K562 (cell line): Measurements from ENCODE around the gene RIPK4. TPM values are rescaled to one million over a fixed set of nuclear protein-coding genes. Genes with fewer than 3 reads are reported as not detected.
A peak's percentile ranks its signal among the peaks of the same experiment; 100 is the strongest.

Experiments
- ARID1B ChIP-seq: fragments of 450-650 bp; IDR thresholded peaks from 2 replicates; pipeline ENCODE4 v1.6.1; 2016; ENCODE audit warnings: antibody characterized with exemption, mild to moderate bottlenecking, inconsistent platforms
- BHLHE40 ChIP-seq: IDR thresholded peaks from 2 replicates; pipeline ENCODE4 v1.6.1; 2011; ENCODE audit warnings: low read length, improper control_type of control experiment
- EP300 ChIP-seq: IDR thresholded peaks from 2 replicates; pipeline ENCODE4 v1.6.1; 2012; ENCODE audit warnings: low read length, improper control_type of control experiment
- FOSL1 ChIP-seq: fragments of 200-800 bp; sonication (Bioruptor generic); conservative IDR thresholded peaks from 2 replicates; pipeline ENCODE4 v1.6.1; 2016; ENCODE audit warnings: missing genetic modification characterization, missing compliant biosample characterization
- FOXA1 ChIP-seq: fragments of 450-650 bp; IDR thresholded peaks from 2 replicates; pipeline ENCODE4 v1.6.1; 2016; ENCODE audit warnings: mild to moderate bottlenecking, borderline replicate concordance
- GATA2 ChIP-seq: sonication (generic); formaldehyde crosslinking; IDR thresholded peaks from 2 replicates; pipeline ENCODE4 v1.4.0; 2020; ENCODE audit warnings: mild to moderate bottlenecking, missing genetic modification reagents
- JUND ChIP-seq, 2 experiments: IDR thresholded peaks; 2 replicates in 1 of 2; 3 replicates in 1 of 2; pipeline ENCODE4 v1.6.1; 2011; ENCODE audit warnings: borderline replicate concordance in 2 of 2, low read depth in 2 of 2, low read length in 2 of 2, improper control_type of control experiment in 1 of 2, missing biosample characterization in 1 of 2, missing genetic modification characterization in 1 of 2, missing genetic modification reagents in 1 of 2
- MEF2D ChIP-seq: conservative IDR thresholded peaks from 2 replicates; pipeline ENCODE4 v1.6.1; 2016; ENCODE audit warnings: low read depth, missing genetic modification characterization, missing compliant biosample characterization
- NCOR1 ChIP-seq: fragments of 450-650 bp; IDR thresholded peaks from 2 replicates; pipeline ENCODE4 v1.6.1; 2016; ENCODE audit warnings: mild to moderate bottlenecking, moderate library complexity
- NFYB ChIP-seq: IDR thresholded peaks from 2 replicates; pipeline ENCODE4 v1.6.1; 2011; ENCODE audit warnings: mild to moderate bottlenecking, moderate library complexity; ENCODE audit not compliant: insufficient read length; ENCODE audit errors: extremely low read depth
- NRF1 ChIP-seq, 2 experiments: fragments of 450-650 bp; IDR thresholded peaks in 1 of 2; conservative IDR thresholded peaks in 1 of 2; 2 replicates each; pipeline ENCODE4 v1.6.1; 2014; ENCODE audit warnings: mild to moderate bottlenecking in 2 of 2
- POLR3G ChIP-seq: IDR thresholded peaks from 2 replicates; pipeline ENCODE4 v1.6.1; 2011; ENCODE audit not compliant: insufficient read length, insufficient replicate concordance; ENCODE audit errors: extremely low read depth
- RBM34 ChIP-seq: fragments of 200-400 bp; formaldehyde crosslinking; IDR thresholded peaks from 2 replicates; pipeline ENCODE4 v1.6.1; 2018; ENCODE audit warnings: low read length, borderline replicate concordance; ENCODE audit not compliant: insufficient read depth
- SRSF3 ChIP-seq: fragments of 200-400 bp; formaldehyde crosslinking; IDR thresholded peaks from 2 replicates; pipeline ENCODE4 v1.6.1; 2016; ENCODE audit warnings: mild to moderate bottlenecking, low read length, moderate library complexity; ENCODE audit not compliant: insufficient read depth
- SUPT5H ChIP-seq: fragments of 450-650 bp; IDR thresholded peaks from 2 replicates; pipeline ENCODE4 v1.6.1; 2016
- TCF3 ChIP-seq: sonication (generic); formaldehyde crosslinking; IDR thresholded peaks from 2 replicates; pipeline ENCODE4 v1.4.0; 2020; ENCODE audit warnings: mild to moderate bottlenecking, missing genetic modification reagents
- TEAD1 ChIP-seq, 2 experiments: fragments of 450-650 bp in 1 of 2; sonication (generic) in 1 of 2; formaldehyde crosslinking; IDR thresholded peaks; 2 replicates each; pipeline versions ENCODE4 v1.4.0 to v1.8.0; 2020 to 2022; ENCODE audit warnings: mild to moderate bottlenecking in 2 of 2, missing genetic modification reagents in 1 of 2
- TEAD4 ChIP-seq, 2 experiments: sonication (generic) in 1 of 2; formaldehyde crosslinking in 1 of 2; IDR thresholded peaks; 2 replicates each; pipeline versions ENCODE4 v1.6.1 to v1.8.0; 2012 to 2022; ENCODE audit warnings: borderline replicate concordance in 1 of 2, inconsistent platforms in 1 of 2, low read length in 1 of 2, mild to moderate bottlenecking in 1 of 2, missing genetic modification reagents in 1 of 2
- ZKSCAN8 ChIP-seq: fragments of 200-800 bp; sonication (Bioruptor generic); IDR thresholded peaks from 2 replicates; pipeline ENCODE4 v1.6.1; 2016; ENCODE audit warnings: missing genetic modification characterization, missing compliant biosample characterization
- ZNF347 ChIP-seq: fragments of 450-650 bp; formaldehyde crosslinking; IDR thresholded peaks from 2 replicates; pipeline ENCODE4 v1.4.0; 2020; ENCODE audit warnings: low read depth, mild to moderate bottlenecking, moderate library complexity
- ZNF41 ChIP-seq: fragments of 250-450 bp; sonication (Bioruptor Pico); conservative IDR thresholded peaks from 2 replicates; pipeline ENCODE4 v1.4.0; 2020; ENCODE audit warnings: mild to moderate bottlenecking
- ZNF589 ChIP-seq: fragments of 200-800 bp; sonication (Bioruptor generic); IDR thresholded peaks from 2 replicates; pipeline ENCODE4 v1.6.1; 2016; ENCODE audit warnings: low read depth, missing genetic modification characterization, missing compliant biosample characterization
- polyA plus RNA-seq, 8 experiments: library from polyadenylated mRNA; depleted of rRNA in 4 of 8; stranded (reverse) in 5 of 8; unstranded in 3 of 8; fragments of >200 nt; fragmentation: Nextera tagmentation in 2 of 8; fragmentation: Illumina TruSeq in 1 of 8; extraction: Ambion mirVana in 2 of 8; extraction: Trizol in 1 of 8; gene quantifications; 2 replicates each; pipeline versions ENCODE4 v1.2.1 to v1.2.3, GENCODE V29; 2011 to 2014; ENCODE audit warnings: inconsistent platforms in 1 of 8, missing spikeins in 1 of 8
- total RNA-seq, 7 experiments: library from RNA; depleted of rRNA in 6 of 7; stranded (reverse); fragments of >200 nt in 6 of 7; fragmentation: Illumina TruSeq in 2 of 7; extraction: Trizol in 2 of 7; gene quantifications; 2 replicates each; pipeline versions ENCODE4 v1.2.1 to v1.2.3, GENCODE V29; 2011 to 2021; ENCODE audit warnings: low replicate concordance in 1 of 7
- TF ChIP-seq, protein P1 (sequence below): fragments of 250-450 bp; sonication (Bioruptor Pico); IDR thresholded peaks from 2 replicates; pipeline ENCODE4 v1.8.0; 2021; ENCODE audit warnings: borderline replicate concordance, mild to moderate bottlenecking, moderate library complexity; ENCODE audit not compliant: poor library complexity, severe bottlenecking
- TF ChIP-seq, protein P2 (sequence below), 2 experiments: IDR thresholded peaks in 1 of 2; conservative IDR thresholded peaks in 1 of 2; 2 replicates each; pipeline ENCODE4 v1.6.1; 2016; ENCODE audit warnings: low read depth in 2 of 2, mild to moderate bottlenecking in 1 of 2, missing compliant biosample characterization in 1 of 2, missing genetic modification characterization in 1 of 2, moderate library complexity in 1 of 2

The RIPK4 gene
- total and polyA plus RNA-seq, 9 of the 15 experiments (the other 6 are each of a cell fraction or from before 2014, with no cell fraction given): not detected

GRCh38 chr21:41783476-41784180 is 16.8 kb upstream of the RIPK4 start (continued):
- peak; percentile 27; the same call in 1 of the 2 replicates for TF ChIP-seq JUND (IDR thresholded peaks at IDR 0.05; ENCODE audit: borderline replicate concordance, low read depth, low read length)
- no peak; the same call in 2 of the 3 replicates for TF ChIP-seq JUND (tag; IDR thresholded peaks at IDR 0.05; ENCODE audit: borderline replicate concordance, low read depth, low read length)
- TF ChIP-seq NCOR1: peak; percentile 27; the same call in 1 of the 2 replicates
- TF ChIP-seq TEAD4 (IDR thresholded peaks at IDR 0.05; ENCODE audit: low read length): peak; percentile 64; the same call in 1 of the 2 replicates
- no peak for TF ChIP-seq TEAD4 (CRISPR knock-in tag; IDR thresholded peaks at IDR 0.05; ENCODE audit: borderline replicate concordance)
- TF ChIP-seq, protein P1, sequence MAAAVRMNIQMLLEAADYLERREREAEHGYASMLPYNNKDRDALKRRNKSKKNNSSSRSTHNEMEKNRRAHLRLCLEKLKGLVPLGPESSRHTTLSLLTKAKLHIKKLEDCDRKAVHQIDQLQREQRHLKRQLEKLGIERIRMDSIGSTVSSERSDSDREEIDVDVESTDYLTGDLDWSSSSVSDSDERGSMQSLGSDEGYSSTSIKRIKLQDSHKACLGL (CRISPR knock-in tag): no peak
- no peak for TF ChIP-seq ZNF347
- no peak for TF ChIP-seq SRSF3
- TF ChIP-seq FOSL1 (tag): peak; percentile 37; the same call in 1 of the 2 replicates
- TF ChIP-seq TEAD1 (CRISPR knock-in tag; IDR thresholded peaks at IDR 0.05): peak in 1 of 2 experiments; percentile 48; a peak in 1 of 4 replicates
- TF ChIP-seq, protein P2, sequence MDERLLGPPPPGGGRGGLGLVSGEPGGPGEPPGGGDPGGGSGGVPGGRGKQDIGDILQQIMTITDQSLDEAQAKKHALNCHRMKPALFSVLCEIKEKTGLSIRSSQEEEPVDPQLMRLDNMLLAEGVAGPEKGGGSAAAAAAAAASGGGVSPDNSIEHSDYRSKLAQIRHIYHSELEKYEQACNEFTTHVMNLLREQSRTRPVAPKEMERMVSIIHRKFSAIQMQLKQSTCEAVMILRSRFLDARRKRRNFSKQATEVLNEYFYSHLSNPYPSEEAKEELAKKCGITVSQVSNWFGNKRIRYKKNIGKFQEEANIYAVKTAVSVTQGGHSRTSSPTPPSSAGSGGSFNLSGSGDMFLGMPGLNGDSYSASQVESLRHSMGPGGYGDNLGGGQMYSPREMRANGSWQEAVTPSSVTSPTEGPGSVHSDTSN (CRISPR knock-in tag; IDR thresholded peaks at IDR 0.05; ENCODE audit: low read depth): peak; percentile 50
- TF ChIP-seq, protein P2 (tag; conservative IDR thresholded peaks at IDR 0.05; ENCODE audit: low read depth): peak; percentile 94
- TF ChIP-seq ZKSCAN8 (CRISPR knock-in tag): 0 out of 2 replicates have a peak, but pooled peaks have one; percentile 34
- 0 out of 2 replicates have a peak, but pooled peaks have one; percentile 24 for TF ChIP-seq MEF2D
- no peak for TF ChIP-seq ZNF41 (CRISPR knock-in tag)
- no peak for TF ChIP-seq POLR3G
- TF ChIP-seq TCF3 (CRISPR knock-in tag): peak; percentile 57
- TF ChIP-seq SUPT5H: no peak
- no peak for TF ChIP-seq RBM34
- TF ChIP-seq NFYB: peak; percentile 35
- peak; percentile 69 for TF ChIP-seq GATA2 (CRISPR knock-in tag)
- no peak for TF ChIP-seq FOXA1
- peak; percentile 49; the same call in 1 of the 2 replicates for TF ChIP-seq ARID1B
- peak; percentile 89 for TF ChIP-seq BHLHE40
- TF ChIP-seq ZNF589 (CRISPR knock-in tag): 0 out of 2 replicates have a peak, but pooled peaks have one; percentile 39
- TF ChIP-seq NRF1 (conservative IDR thresholded peaks at IDR 0.05 in 1 of 2, IDR thresholded peaks at IDR 0.05 in 1 of 2): peak in 1 of 2 experiments; percentile 30; a peak in 2 of 4 replicates
- TF ChIP-seq EP300: peak; percentile 25; the same call in 1 of the 2 replicates
